Uterus (tissue), 4 donors: ENCODE measurements around the gene FBP2. TPM values are rescaled to one million over a fixed set of nuclear protein-coding genes. Genes with fewer than 3 reads are reported as not detected.

Experiments used
- DNase-seq, 2 donors: peaks; one replicate each; pipeline ENCODE4 v3.0.0-alpha.2; 2019 to 2020
- H3K27ac ChIP-seq, 2 donors: fragments of 200-600 bp; sonication (generic); 1 replicate in 1 of 2; 2 replicates in 1 of 2; pipeline ENCODE4 v1.5.1; 2016 to 2018
- H3K27me3 ChIP-seq, 2 donors: fragments of 200-600 bp; sonication (generic); one replicate each; pipeline ENCODE4 v1.5.1; 2018 to 2019; ENCODE audit warnings: control low read depth in 1 of 2
- H3K36me3 ChIP-seq, 2 donors: fragments of 200-600 bp; sonication (generic); one replicate each; pipeline ENCODE4 v1.5.1; 2019; ENCODE audit warnings: control low read depth in 1 of 2
- H3K4me1 ChIP-seq, 2 donors: fragments of 200-600 bp; sonication (generic); one replicate each; pipeline ENCODE4 v1.5.1; 2018 to 2019; ENCODE audit warnings: control low read depth in 1 of 2
- H3K4me3 ChIP-seq, 2 donors: fragments of 200-600 bp; sonication (generic); 1 replicate in 1 of 2; 2 replicates in 1 of 2; pipeline ENCODE4 v1.5.1; 2018 to 2019; ENCODE audit warnings: mild to moderate bottlenecking in 1 of 2
- H3K9me3 ChIP-seq, 2 donors: fragments of 200-600 bp; sonication (generic); one replicate each; pipeline ENCODE4 v1.5.1; 2019; ENCODE audit warnings: control low read depth in 1 of 2
- POLR2A ChIP-seq, 2 donors: fragments of 450-650 bp; IDR thresholded peaks; one replicate each; pipeline ENCODE4 v1.6.1; 2016; ENCODE audit warnings: antibody characterized with exemption in 2 of 2, mild to moderate bottlenecking in 1 of 2, moderate library complexity in 1 of 2
- intact Hi-C: fragments of 100-400 bp; cut with DNase I; formaldehyde crosslinking; loops from one replicate; pipeline ENCODE4 v1.15.1; 2023; ENCODE audit warnings: low total_unique reads
- total RNA-seq, 4 donors: library from RNA; depleted of rRNA in 3 of 4; stranded (reverse); fragments of >200 nt in 3 of 4; gene quantifications; one replicate each; pipeline versions ENCODE4 v1.1.0 to v1.2.4, GENCODE V29; 2014 to 2023
- TF ChIP-seq, protein P1 (sequence below), 4 experiments: fragments of 200-600 bp in 2 of 4; fragments of 450-650 bp in 2 of 4; sonication (generic) in 2 of 4; IDR thresholded peaks; one replicate each; pipeline ENCODE4 v1.5.1; 2016 to 2019; ENCODE audit warnings: antibody characterized with exemption in 4 of 4, mild to moderate bottlenecking in 2 of 4, moderate library complexity in 1 of 4
- donor health status: DM: yes; HTN: yes; CAD: no.

The FBP2 gene
- total RNA-seq, 4 donors from 2014 or later = not detected

DNA sequence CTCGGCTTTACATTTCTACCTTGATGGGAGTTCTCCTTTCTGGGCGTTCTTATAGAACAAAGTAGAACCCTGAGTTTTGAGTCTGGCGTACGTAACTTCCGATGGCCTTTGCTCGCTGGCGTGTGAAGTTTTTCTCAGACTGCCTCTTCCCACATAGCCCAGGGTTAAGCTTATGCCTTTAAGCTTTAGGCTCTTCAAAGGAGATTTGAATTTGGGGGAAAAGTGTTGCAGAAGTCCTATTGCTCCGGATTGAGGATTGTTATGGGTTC, 13.7 kb upstream of the FBP2 start:
- DNase-seq = no peak
- H3K36me3 ChIP-seq = no peaks in the 10 kb centered on the region
- H3K27ac ChIP-seq = no peak overlapping the region
- H3K4me1 ChIP-seq = no peaks in the 10 kb centered on the region
- intact Hi-C loops = loop anchor here (10.0 kb wide), 1 partner anchor 513 kb away; no protein-coding TSS in a partner anchor
- TF ChIP-seq, protein P1, sequence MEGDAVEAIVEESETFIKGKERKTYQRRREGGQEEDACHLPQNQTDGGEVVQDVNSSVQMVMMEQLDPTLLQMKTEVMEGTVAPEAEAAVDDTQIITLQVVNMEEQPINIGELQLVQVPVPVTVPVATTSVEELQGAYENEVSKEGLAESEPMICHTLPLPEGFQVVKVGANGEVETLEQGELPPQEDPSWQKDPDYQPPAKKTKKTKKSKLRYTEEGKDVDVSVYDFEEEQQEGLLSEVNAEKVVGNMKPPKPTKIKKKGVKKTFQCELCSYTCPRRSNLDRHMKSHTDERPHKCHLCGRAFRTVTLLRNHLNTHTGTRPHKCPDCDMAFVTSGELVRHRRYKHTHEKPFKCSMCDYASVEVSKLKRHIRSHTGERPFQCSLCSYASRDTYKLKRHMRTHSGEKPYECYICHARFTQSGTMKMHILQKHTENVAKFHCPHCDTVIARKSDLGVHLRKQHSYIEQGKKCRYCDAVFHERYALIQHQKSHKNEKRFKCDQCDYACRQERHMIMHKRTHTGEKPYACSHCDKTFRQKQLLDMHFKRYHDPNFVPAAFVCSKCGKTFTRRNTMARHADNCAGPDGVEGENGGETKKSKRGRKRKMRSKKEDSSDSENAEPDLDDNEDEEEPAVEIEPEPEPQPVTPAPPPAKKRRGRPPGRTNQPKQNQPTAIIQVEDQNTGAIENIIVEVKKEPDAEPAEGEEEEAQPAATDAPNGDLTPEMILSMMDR (IDR thresholded peaks at IDR 0.05) = no peak
- TF ChIP-seq POLR2A (IDR thresholded peaks at IDR 0.05) = no peak
- H3K27me3 ChIP-seq = no peaks in the 10 kb centered on the region
- no peaks in the 10 kb centered on the region for H3K9me3 ChIP-seq
- H3K4me3 ChIP-seq = no peak overlapping the region

DNA sequence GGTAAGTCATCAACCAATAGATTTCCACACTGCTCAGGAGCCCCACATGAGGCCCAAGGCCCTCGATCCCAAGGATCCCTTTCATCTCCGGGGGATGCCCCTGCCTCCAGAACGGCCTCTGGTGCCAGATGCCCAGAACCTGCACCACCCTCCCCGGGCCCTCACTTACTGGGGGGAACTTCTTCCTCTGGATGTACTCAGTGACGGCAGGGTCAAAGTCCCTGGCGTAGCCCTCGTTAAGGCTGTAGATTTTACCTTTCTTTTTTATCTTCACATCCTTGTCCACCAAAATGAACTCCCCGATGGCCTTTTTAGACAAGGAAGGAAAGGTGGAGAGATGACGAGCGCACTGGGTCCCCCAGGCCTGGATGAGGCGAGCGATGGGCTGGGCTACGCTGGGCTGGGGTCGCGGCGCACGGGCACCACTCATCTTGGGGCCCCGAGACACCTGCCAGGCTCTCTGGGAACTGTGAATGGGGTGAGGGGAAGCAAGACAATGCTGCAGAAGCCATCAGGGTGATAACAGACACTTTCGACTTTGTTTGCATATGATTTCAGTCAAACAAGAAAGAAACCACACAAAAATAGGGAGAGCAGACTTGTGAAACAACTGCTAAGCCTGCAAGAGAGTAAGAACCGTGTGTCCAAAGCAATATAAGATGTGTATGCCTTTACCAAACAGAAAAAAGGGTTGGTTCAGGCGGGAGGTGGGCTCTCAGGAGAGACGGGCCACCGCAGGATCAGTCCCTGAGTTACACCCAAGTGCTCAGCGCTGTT, 13.2 kb upstream of the FBP2 start:
- Histone ChIP-seq H3K4me1 (no peaks in the 10 kb centered on the region), H3K27ac (no peak overlapping the region), H3K4me3 (no peak overlapping the region), H3K27me3 (no peaks in the 10 kb centered on the region), H3K36me3 (no peaks in the 10 kb centered on the region), H3K9me3 (no peaks in the 10 kb centered on the region)
- TF ChIP-seq, protein P1 (IDR thresholded peaks at IDR 0.05) = no peak
- no peak for TF ChIP-seq POLR2A (IDR thresholded peaks at IDR 0.05)
- intact Hi-C loops = loop anchor here (10.0 kb wide), 1 partner anchor 512 kb away; no protein-coding TSS in a partner anchor
- DNase-seq = no peak

DNA sequence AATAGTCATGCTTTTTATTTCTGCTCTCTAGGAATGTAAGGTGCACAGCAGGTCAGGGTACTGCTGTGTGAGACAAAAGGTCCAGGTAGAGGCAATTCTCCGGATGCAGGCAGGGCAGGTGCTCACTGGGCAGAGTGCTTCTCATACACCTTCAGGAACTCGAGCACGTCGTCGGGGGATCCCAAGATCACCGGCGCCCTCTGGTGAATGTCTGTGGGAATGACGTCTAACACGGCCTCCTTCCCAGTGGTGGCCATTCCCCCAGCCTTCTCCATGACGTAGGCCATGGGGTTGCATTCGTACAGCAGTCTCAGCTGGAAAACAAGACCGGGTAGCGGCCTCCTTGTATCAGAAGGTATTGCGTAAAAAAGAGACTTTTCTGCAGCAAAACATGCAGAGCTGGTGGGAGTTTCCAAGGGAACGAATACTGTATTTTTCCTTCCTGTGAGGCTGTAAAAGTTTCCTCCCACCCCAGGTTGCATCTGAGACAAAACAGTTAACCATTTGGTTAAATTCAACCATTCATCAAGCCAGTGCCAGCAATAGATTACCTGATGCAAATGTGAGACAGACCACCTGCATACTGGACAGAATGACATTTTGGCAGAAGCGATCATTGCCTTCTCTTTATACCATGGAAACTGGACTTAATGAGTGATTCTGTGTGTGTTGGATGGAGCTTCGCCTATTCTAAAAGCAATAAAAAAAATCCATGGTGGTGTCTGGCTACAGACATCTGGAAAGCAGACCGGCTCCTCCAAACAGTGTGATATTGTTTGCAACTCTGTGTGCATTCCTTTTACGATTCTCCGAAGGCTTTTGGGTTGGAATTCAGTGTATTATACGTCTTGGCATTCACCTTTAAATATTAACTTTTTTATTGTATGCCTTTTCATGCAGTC, 9.9 kb upstream of the FBP2 start:
- H3K36me3 ChIP-seq = no peaks in the 10 kb centered on the region
- peak; percentile 70 to 78 for DNase-seq
- no peaks in the 10 kb centered on the region for H3K4me1 ChIP-seq
- H3K27me3 ChIP-seq = no peaks in the 10 kb centered on the region
- no peak for TF ChIP-seq POLR2A (IDR thresholded peaks at IDR 0.05)
- TF ChIP-seq, protein P1 (IDR thresholded peaks at IDR 0.05) = peak; percentile 9 to 46 (median 29)
- intact Hi-C loops = loop anchor here (10.0 kb wide), 1 partner anchor 509 kb away; no protein-coding TSS in a partner anchor
- no peak overlapping the region for H3K4me3 ChIP-seq
- no peaks in the 10 kb centered on the region for H3K9me3 ChIP-seq
- no peak overlapping the region for H3K27ac ChIP-seq

DNA sequence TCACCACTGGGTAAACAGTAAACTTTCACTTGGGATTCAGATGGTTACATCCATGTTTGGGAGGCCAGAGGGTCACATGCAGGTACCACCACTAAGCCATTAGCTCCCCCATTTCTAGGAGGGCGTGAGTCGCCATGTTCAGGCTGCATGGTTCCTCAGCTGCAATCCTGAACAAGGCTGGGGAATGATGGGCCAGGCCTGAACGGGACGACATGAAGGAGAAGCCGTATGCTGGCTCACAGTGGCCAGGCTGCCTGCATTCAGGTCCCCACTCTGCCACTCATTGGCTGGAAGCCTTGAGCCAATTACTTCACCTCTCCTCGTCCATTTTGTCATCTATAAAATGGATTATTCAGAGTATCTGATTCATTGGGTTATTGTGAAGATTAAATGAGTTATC, 9.0 kb upstream of the FBP2 start:
- Histone ChIP-seq H3K36me3 (no peaks in the 10 kb centered on the region), H3K4me3 (no peak overlapping the region), H3K4me1 (no peaks in the 10 kb centered on the region), H3K27ac (no peak overlapping the region), H3K27me3 (no peaks in the 10 kb centered on the region), H3K9me3 (no peaks in the 10 kb centered on the region)
- TF ChIP-seq POLR2A (IDR thresholded peaks at IDR 0.05) = no peak
- TF ChIP-seq, protein P1 (IDR thresholded peaks at IDR 0.05) = no peak
- no peak for DNase-seq
- intact Hi-C loops = loop anchor here (10.0 kb wide), 1 partner anchor 508 kb away; no protein-coding TSS in a partner anchor

DNA sequence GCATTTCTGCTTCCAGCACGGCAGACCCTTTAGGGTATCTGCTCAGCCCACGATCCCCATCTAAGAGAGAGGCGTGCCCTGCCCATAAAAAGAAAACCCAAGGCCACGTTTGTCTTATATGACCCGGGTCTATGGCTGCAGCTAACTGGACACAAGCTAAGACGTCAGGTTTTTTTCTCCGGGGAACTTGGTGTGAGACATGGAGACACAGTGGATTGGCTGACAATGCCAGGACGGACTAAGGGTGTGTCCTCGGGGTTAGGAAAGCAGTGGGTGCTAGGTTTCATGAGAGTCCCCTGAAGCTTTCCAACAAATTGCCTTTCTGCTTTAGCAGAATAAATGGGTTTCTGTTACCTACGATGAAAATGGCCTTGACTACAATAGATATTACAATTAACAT, 7.1 kb upstream of the FBP2 start:
- intact Hi-C loops = loop anchor here (10.0 kb wide), 1 partner anchor 506 kb away; no protein-coding TSS in a partner anchor
- H3K27ac ChIP-seq = no peak overlapping the region
- DNase-seq = no peak
- H3K27me3 ChIP-seq = no peaks in the 10 kb centered on the region
- no peaks in the 10 kb centered on the region for H3K4me1 ChIP-seq
- no peak for TF ChIP-seq POLR2A (IDR thresholded peaks at IDR 0.05)
- TF ChIP-seq, protein P1 (IDR thresholded peaks at IDR 0.05) = no peak
- no peak overlapping the region for H3K4me3 ChIP-seq
- H3K36me3 ChIP-seq = no peaks in the 10 kb centered on the region
- H3K9me3 ChIP-seq = no peaks in the 10 kb centered on the region
